Lower leg skin (tissue), 4 donors: ENCODE results near the gene TEF. TPM values are rescaled to one million over a fixed set of nuclear protein-coding genes. Genes with fewer than 3 reads are reported as not detected.
A peak's percentile ranks its signal among the peaks of the same experiment; 100 is the strongest.

Experiments
- DNase-seq, 2 donors: peaks; one replicate each; pipeline ENCODE4 v3.0.0-alpha.2; 2019; ENCODE audit warnings: low spot score in 2 of 2
- H3K4me3 ChIP-seq: fragments of 200-600 bp; sonication (generic); 2 replicates; pipeline ENCODE4 v1.5.1; 2017; ENCODE audit warnings: mild to moderate bottlenecking, low read depth; ENCODE audit not compliant: poor library complexity, severe bottlenecking
- CTCF ChIP-seq, 3 donors: fragments of 450-650 bp; IDR thresholded peaks; one replicate each; pipeline ENCODE4 v1.5.1; 2016; ENCODE audit warnings: antibody characterized with exemption in 3 of 3, mild to moderate bottlenecking in 3 of 3, moderate library complexity in 2 of 3
- POLR2A ChIP-seq, 2 donors: fragments of 450-650 bp; IDR thresholded peaks; one replicate each; pipeline ENCODE4 v1.6.1; 2016 to 2017; ENCODE audit warnings: antibody characterized with exemption in 2 of 2, mild to moderate bottlenecking in 1 of 2, moderate library complexity in 1 of 2
- WGBS, 2 donors: methylation state at CpG; one replicate each; pipeline ENCODE4 v1.1.5; 2018; 5-methylcytosine and 5-hydroxymethylcytosine counted together
- intact Hi-C: fragments of 100-400 bp; cut with DNase I; formaldehyde crosslinking; loops from one replicate; pipeline ENCODE4 v1.15.0; 2023; ENCODE audit warnings: low total_unique reads
- total RNA-seq, 4 donors: library from RNA; depleted of rRNA; stranded (reverse); fragments of >200 nt; gene quantifications; one replicate each; pipeline ENCODE4 v1.1.0, GENCODE V29; 2016

Gene TEF
- total RNA-seq, 4 donors from 2014 or later: 27.3 to 56.1 (median 42.8) TPM

- TF ChIP-seq CTCF (IDR thresholded peaks at IDR 0.05) (no peak), POLR2A (IDR thresholded peaks at IDR 0.05) (no peak)
- H3K4me3 ChIP-seq: no peak overlapping the region
- 0 to 2% methylated on average over 17 of the region's 21 CpGs for WGBS, 2 donors
- intact Hi-C loops: no loop called here
- DNase-seq: peak; percentile 89 to 98
Observed at GRCh38 chr22:41367039-41367679, 14.6 kb upstream of the TEF start.

GRCh38 chr22:41367680-41368542 is 13.8 kb upstream of the TEF start:
- WGBS, 2 donors: 26 to 28% methylated on average over 18 of the region's 18 CpGs
- TF ChIP-seq POLR2A (IDR thresholded peaks at IDR 0.05): no peak
- no peak for TF ChIP-seq CTCF (IDR thresholded peaks at IDR 0.05)
- no peak overlapping the region for H3K4me3 ChIP-seq
- intact Hi-C loops: no loop called here
- peak in 1 of 2 donors; percentile 90 for DNase-seq

GRCh38 chr22:41368543-41369423 is 13.0 kb upstream of the TEF start:
- WGBS, 2 donors: 53 to 59% methylated on average over 3 to 15 of the region's 19 CpGs
- intact Hi-C loops: no loop called here

GRCh38 chr22:41369424-41369745 is 12.4 kb upstream of the TEF start:
- H3K4me3 ChIP-seq: no peak overlapping the region
- no peak for TF ChIP-seq POLR2A (IDR thresholded peaks at IDR 0.05)
- no peak for TF ChIP-seq CTCF (IDR thresholded peaks at IDR 0.05)
- intact Hi-C loops: no loop called here
- DNase-seq: no peak
- 28 to 29% methylated on average over 3 of the region's 3 CpGs for WGBS, 2 donors

More at GRCh38 chr22:41368543-41369423, 13.0 kb upstream of the TEF start:
- TF ChIP-seq CTCF (IDR thresholded peaks at IDR 0.05): no peak
- TF ChIP-seq POLR2A (IDR thresholded peaks at IDR 0.05): no peak
- no peak overlapping the region for H3K4me3 ChIP-seq
- DNase-seq: no peak

- intact Hi-C loops: no loop called here
- WGBS, 2 donors: 62 to 75% methylated on average over 9 of the region's 9 CpGs
- H3K4me3 ChIP-seq: no peak overlapping the region
- TF ChIP-seq POLR2A (IDR thresholded peaks at IDR 0.05): no peak
- TF ChIP-seq CTCF (IDR thresholded peaks at IDR 0.05): no peak
- no peak for DNase-seq
Observed at GRCh38 chr22:41369837-41370236, 11.9 kb upstream of the TEF start.
